H9 (cell line): ENCODE measurements around the gene ADORA1. TPM values are rescaled to one million over a fixed set of nuclear protein-coding genes. Genes with fewer than 3 reads are reported as not detected.

ENCODE experiments used
- DNase-seq: peaks from one replicate; pipeline ENCODE4 v3.0.0-alpha.2; 2017
- H2AFZ ChIP-seq: one replicate; pipeline ENCODE4 v1.6.1; 2013; ENCODE audit warnings: mild to moderate bottlenecking, low read length, control low read depth, moderate library complexity
- H2AK5ac ChIP-seq: 2 replicates; pipeline ENCODE4 v1.6.1; 2013; ENCODE audit warnings: low read length, control low read depth, mixed read lengths; ENCODE audit not compliant: insufficient read length
- H2BK120ac ChIP-seq: one replicate; pipeline ENCODE4 v1.6.1; 2013; ENCODE audit warnings: low read depth, mild to moderate bottlenecking, low read length, control low read depth, inconsistent platforms; ENCODE audit not compliant: poor library complexity, severe bottlenecking
- H2BK12ac ChIP-seq: 2 replicates; pipeline ENCODE4 v1.6.1; 2013; ENCODE audit warnings: low read length, control low read depth, mixed read lengths, low read depth; ENCODE audit not compliant: insufficient read length
- H2BK15ac ChIP-seq: 2 replicates; pipeline ENCODE4 v1.6.1; 2013; ENCODE audit warnings: low read depth, low read length, control low read depth
- H2BK20ac ChIP-seq: one replicate; pipeline ENCODE4 v1.6.1; 2013; ENCODE audit warnings: low read depth, mild to moderate bottlenecking, low read length, control low read depth, inconsistent platforms; ENCODE audit not compliant: poor library complexity, severe bottlenecking
- H2BK5ac ChIP-seq: 2 replicates; pipeline ENCODE4 v1.6.1; 2013; ENCODE audit warnings: low read length, control low read depth, mixed read lengths; ENCODE audit not compliant: insufficient read length
- H3K14ac ChIP-seq: 2 replicates; pipeline ENCODE4 v1.6.1; 2013; ENCODE audit warnings: low read length, control low read depth; ENCODE audit not compliant: insufficient read depth
- H3K18ac ChIP-seq: 2 replicates; pipeline ENCODE4 v1.6.1; 2013; ENCODE audit warnings: low read depth, mild to moderate bottlenecking, mixed read lengths, low read length, control low read depth; ENCODE audit not compliant: insufficient read length
- H3K23ac ChIP-seq: 2 replicates; pipeline ENCODE4 v1.6.1; 2013; ENCODE audit warnings: low read length, control low read depth, mixed read lengths, low read depth; ENCODE audit not compliant: insufficient read length
- H3K23me2 ChIP-seq: 2 replicates; pipeline ENCODE4 v1.6.1; 2013; ENCODE audit warnings: low read depth, mild to moderate bottlenecking, mixed read lengths, low read length, control low read depth; ENCODE audit not compliant: insufficient read length, poor library complexity, severe bottlenecking
- H3K27ac ChIP-seq: 2 replicates; pipeline ENCODE4 v1.5.1; 2013; ENCODE audit warnings: low read length, control low read depth, mixed read lengths, low read depth; ENCODE audit not compliant: insufficient read length
- H3K27me3 ChIP-seq: 2 replicates; pipeline ENCODE4 v1.6.1; 2013; ENCODE audit warnings: low read length, control low read depth, inconsistent platforms; ENCODE audit not compliant: insufficient read depth
- H3K4ac ChIP-seq: 2 replicates; pipeline ENCODE4 v1.6.1; 2013; ENCODE audit warnings: low read depth, mild to moderate bottlenecking, control low read depth, inconsistent platforms, low read length, moderate library complexity
- H3K4me1 ChIP-seq: 2 replicates; pipeline ENCODE4 v1.6.1; 2013; ENCODE audit warnings: low read length, control low read depth, inconsistent platforms; ENCODE audit not compliant: insufficient read depth
- H3K4me2 ChIP-seq: 2 replicates; pipeline ENCODE4 v1.6.1; 2013; ENCODE audit warnings: low read length, control low read depth, mixed read lengths; ENCODE audit not compliant: insufficient read length, insufficient read depth
- H3K56ac ChIP-seq: 2 replicates; pipeline ENCODE4 v1.6.1; 2013; ENCODE audit warnings: low read depth, mild to moderate bottlenecking, mixed read lengths, low read length, control low read depth; ENCODE audit not compliant: insufficient read length
- H3K79me1 ChIP-seq: 2 replicates; pipeline ENCODE4 v1.6.1; 2013; ENCODE audit warnings: low read depth, mild to moderate bottlenecking, moderate library complexity, low read length, control low read depth, inconsistent platforms; ENCODE audit not compliant: insufficient read depth, poor library complexity, severe bottlenecking
- H3K79me2 ChIP-seq: 2 replicates; pipeline ENCODE4 v1.6.1; 2013; ENCODE audit warnings: low read length, control low read depth, inconsistent platforms; ENCODE audit not compliant: insufficient read depth
- H3K9ac ChIP-seq: 2 replicates; pipeline ENCODE4 v1.6.1; 2013; ENCODE audit warnings: low read length, control low read depth, mixed read lengths; ENCODE audit not compliant: insufficient read length; ENCODE audit errors: extremely low read depth
- H3K9me3 ChIP-seq: one replicate; pipeline ENCODE4 v1.6.1; 2013; ENCODE audit warnings: low read depth, low read length, inconsistent platforms; ENCODE audit not compliant: control insufficient read depth
- H3T11ph ChIP-seq: one replicate; pipeline ENCODE4 v1.6.1; 2013; ENCODE audit warnings: mild to moderate bottlenecking, low read length, control low read depth, inconsistent platforms
- H4K20me1 ChIP-seq: one replicate; pipeline ENCODE4 v1.6.1; 2013; ENCODE audit not compliant: control insufficient read depth, insufficient read length, insufficient read depth
- H4K5ac ChIP-seq: 2 replicates; pipeline ENCODE4 v1.6.1; 2013; ENCODE audit warnings: low read depth, mild to moderate bottlenecking, mixed read lengths, low read length, control low read depth; ENCODE audit not compliant: insufficient read length
- H4K8ac ChIP-seq: replicated peaks from 2 replicates; pipeline ENCODE4 v1.6.1; 2013; ENCODE audit warnings: low read length, control low read depth, mixed read lengths, low read depth; ENCODE audit not compliant: insufficient read length
- H4K91ac ChIP-seq: 2 replicates; pipeline ENCODE4 v1.6.1; 2013; ENCODE audit warnings: low read depth, mild to moderate bottlenecking, moderate library complexity, mixed read lengths, low read length, control low read depth; ENCODE audit not compliant: insufficient read length
- H3K27ac Mint-ChIP-seq, 3 experiments: 2 replicates in 2 of 3; 3 replicates in 1 of 3; pipeline ENCODE4 v1.8.0; 2020 to 2021; ENCODE audit warnings: mixed read lengths in 3 of 3, mild to moderate bottlenecking in 1 of 3, moderate library complexity in 1 of 3
- H3K27me3 Mint-ChIP-seq: 2 replicates; pipeline ENCODE4 v1.8.0; 2021; ENCODE audit warnings: low read depth, mild to moderate bottlenecking, moderate library complexity, mixed read lengths
- H3K36me3 Mint-ChIP-seq, 3 experiments: 2 replicates in 2 of 3; 3 replicates in 1 of 3; pipeline ENCODE4 v1.8.0; 2020 to 2021; ENCODE audit warnings: low read depth in 3 of 3, mixed read lengths in 3 of 3; ENCODE audit not compliant: insufficient read depth in 1 of 3
- H3K4me1 Mint-ChIP-seq, 2 experiments: 2 replicates each; pipeline ENCODE4 v1.8.0; 2020; ENCODE audit warnings: mixed read lengths in 2 of 2
- H3K4me3 Mint-ChIP-seq, 2 experiments: 2 replicates in 1 of 2; 3 replicates in 1 of 2; pipeline ENCODE4 v1.8.0; 2020 to 2021; ENCODE audit warnings: mild to moderate bottlenecking in 2 of 2, mixed read lengths in 2 of 2, moderate library complexity in 1 of 2
- H3K9me3 Mint-ChIP-seq, 2 experiments: 2 replicates in 1 of 2; 3 replicates in 1 of 2; pipeline ENCODE4 v1.8.0; 2020; ENCODE audit warnings: mild to moderate bottlenecking in 2 of 2, mixed read lengths in 2 of 2, moderate library complexity in 1 of 2
- CTCF ChIP-seq: fragments of 200-600 bp; sonication (generic); conservative IDR thresholded peaks from 3 replicates; pipeline ENCODE4 v1.8.0; 2021; ENCODE audit warnings: antibody characterized with exemption, mild to moderate bottlenecking
- WGBS: extraction: QIAGEN DNeasy Blood & Tissue Kit; methylation state at CpG from one replicate; pipeline ENCODE4 v1.1.7; 2013; ENCODE audit warnings: missing lambda C conversion rate, low lambda C conversion rate, mixed read lengths; ENCODE audit not compliant: insufficient read length; ENCODE audit errors: extremely low coverage; 5-methylcytosine and 5-hydroxymethylcytosine counted together
- total RNA-seq: library from RNA; stranded (reverse); gene quantifications from 2 replicates; pipeline ENCODE4 v1.2.1, GENCODE V29; 2021

Gene ADORA1
- total RNA-seq, 1 experiment from 2014 or later, result 1.3 TPM

GRCh38 chr1:203175827-203176241 is 48.3 kb downstream of the ADORA1 start:
- Histone ChIP-seq H2AK5ac (no peak overlapping the region), H2BK120ac (no peak overlapping the region), H3T11ph (no peak overlapping the region), H3K23me2 (no peaks in the 10 kb centered on the region), H3K9me3 (no peaks in the 10 kb centered on the region), H3K9ac (no peak overlapping the region), H2BK20ac (no peak overlapping the region), H3K27ac (no peak overlapping the region), H3K14ac (no peak overlapping the region), H2BK15ac (no peak overlapping the region), H3K23ac (no peak overlapping the region), H3K4ac (no peak overlapping the region), H2BK12ac (no peak overlapping the region), H3K27me3 (no peaks in the 10 kb centered on the region), H2AFZ (no peak overlapping the region), H4K8ac (no peak overlapping the region), H4K91ac (no peak overlapping the region), H3K79me1 (no peaks in the 10 kb centered on the region), H4K20me1 (no peaks in the 10 kb centered on the region), H3K4me2 (no peak overlapping the region), H2BK5ac (no peak overlapping the region), H3K18ac (no peak overlapping the region), H3K4me1 (no peaks in the 10 kb centered on the region), H3K56ac (no peak overlapping the region), H4K5ac (no peak overlapping the region), H3K79me2 (no peaks in the 10 kb centered on the region)
- no peak for TF ChIP-seq CTCF
- Mint-ChIP-seq H3K27ac (no peak overlapping the region), H3K4me3 (no peak overlapping the region), H3K27me3 (peaks cover 1% of the 10 kb centered on the region; the same call in 1 of the 2 replicates), H3K4me1 (peaks cover 32 to 34% of the 10 kb centered on the region in 2 experiments), H3K9me3 (no peaks in the 10 kb centered on the region), H3K36me3 (no peaks in the 10 kb centered on the region)
- no CpG with 5 or more reads among the region's 9 CpGs for WGBS
- DNase-seq, result no peak
